ENCODE data around the gene PPP1R3F.

DNA sequence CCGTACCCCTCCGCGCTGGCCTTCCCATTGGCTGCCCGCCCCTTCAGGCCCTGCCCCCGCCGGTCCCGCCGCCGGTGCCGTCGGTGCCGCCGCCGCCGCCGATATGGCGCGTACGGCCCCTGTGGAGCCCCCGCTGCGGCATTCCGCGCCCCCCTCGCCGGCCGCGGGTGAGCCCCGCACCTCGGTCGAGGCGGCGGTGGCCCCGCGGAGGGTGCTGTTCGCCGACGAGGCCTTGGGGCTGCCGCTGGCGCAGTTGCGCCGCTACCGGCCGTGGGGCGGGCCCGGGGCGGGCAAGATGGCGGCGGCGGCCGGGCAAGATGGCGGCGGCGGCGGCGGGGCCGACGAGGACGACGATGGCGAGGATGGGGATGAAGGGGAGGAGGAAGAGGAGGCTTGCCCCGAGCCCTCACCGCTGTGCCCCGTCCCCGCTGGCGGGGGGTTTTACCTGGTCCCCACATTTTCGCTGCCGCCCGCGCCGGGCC, at the start of gene PPP1R3F:
- TF ChIP-seq, protein P1, sequence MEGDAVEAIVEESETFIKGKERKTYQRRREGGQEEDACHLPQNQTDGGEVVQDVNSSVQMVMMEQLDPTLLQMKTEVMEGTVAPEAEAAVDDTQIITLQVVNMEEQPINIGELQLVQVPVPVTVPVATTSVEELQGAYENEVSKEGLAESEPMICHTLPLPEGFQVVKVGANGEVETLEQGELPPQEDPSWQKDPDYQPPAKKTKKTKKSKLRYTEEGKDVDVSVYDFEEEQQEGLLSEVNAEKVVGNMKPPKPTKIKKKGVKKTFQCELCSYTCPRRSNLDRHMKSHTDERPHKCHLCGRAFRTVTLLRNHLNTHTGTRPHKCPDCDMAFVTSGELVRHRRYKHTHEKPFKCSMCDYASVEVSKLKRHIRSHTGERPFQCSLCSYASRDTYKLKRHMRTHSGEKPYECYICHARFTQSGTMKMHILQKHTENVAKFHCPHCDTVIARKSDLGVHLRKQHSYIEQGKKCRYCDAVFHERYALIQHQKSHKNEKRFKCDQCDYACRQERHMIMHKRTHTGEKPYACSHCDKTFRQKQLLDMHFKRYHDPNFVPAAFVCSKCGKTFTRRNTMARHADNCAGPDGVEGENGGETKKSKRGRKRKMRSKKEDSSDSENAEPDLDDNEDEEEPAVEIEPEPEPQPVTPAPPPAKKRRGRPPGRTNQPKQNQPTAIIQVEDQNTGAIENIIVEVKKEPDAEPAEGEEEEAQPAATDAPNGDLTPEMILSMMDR (IDR thresholded peaks at IDR 0.05), result no peak
- no peak for TF ChIP-seq ZFX (IDR thresholded peaks at IDR 0.05; ENCODE audit: borderline replicate concordance)

All from 22Rv1 (cell line).